Endometrial microvascular endothelial cells (primary cell): ENCODE data around the gene CSNK1A1. TPM values are rescaled to one million over a fixed set of nuclear protein-coding genes. Genes with fewer than 3 reads are reported as not detected.

Source experiments
- in situ Hi-C: cut with HindIII; loops from 2 replicates; pipeline ENCODE4 v1.10.0; 2017; ENCODE audit warnings: low sequenced_read_pairs, low pct_unique_long_range_greater_than_20kb; ENCODE audit errors: inconsistent ontology term
- total RNA-seq: library from RNA; depleted of rRNA; stranded (reverse); fragments of >200 nt; gene quantifications from one replicate; pipeline ENCODE4 v1.2.3, GENCODE V29; 2015; ENCODE audit errors: inconsistent ontology term

CSNK1A1 gene
- total RNA-seq, 1 donor from 2014 or later = 284 TPM

DNA sequence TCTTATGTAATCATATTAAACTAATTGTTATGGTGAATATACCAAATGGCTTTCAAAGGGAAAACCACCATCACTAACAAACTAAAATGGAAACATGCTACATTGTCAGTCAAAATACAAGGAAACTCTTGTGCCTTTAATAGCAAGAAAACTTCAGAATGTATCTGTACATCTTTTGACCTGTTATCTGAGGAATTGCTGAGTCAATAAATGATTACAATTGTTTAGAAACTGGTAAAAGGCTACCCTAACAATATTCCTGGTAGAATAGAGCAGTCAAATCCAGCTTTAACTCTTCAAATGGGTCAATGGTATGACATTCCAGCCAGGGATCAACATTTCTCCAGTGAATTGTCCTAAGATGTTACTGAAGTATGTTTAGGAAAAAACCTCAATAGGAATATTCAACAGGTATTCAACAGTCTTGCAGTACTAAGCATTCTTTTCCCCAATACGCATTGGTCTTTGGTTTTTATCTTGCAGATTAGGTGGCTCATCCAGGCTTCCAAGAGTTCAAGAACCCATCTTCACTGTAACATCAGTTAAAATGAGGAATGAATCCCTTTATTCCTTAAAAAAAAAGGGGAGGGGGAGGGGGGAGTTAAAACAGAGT lies 52.4 kb downstream of the CSNK1A1 start:
- in situ Hi-C loops = no loop called here

DNA sequence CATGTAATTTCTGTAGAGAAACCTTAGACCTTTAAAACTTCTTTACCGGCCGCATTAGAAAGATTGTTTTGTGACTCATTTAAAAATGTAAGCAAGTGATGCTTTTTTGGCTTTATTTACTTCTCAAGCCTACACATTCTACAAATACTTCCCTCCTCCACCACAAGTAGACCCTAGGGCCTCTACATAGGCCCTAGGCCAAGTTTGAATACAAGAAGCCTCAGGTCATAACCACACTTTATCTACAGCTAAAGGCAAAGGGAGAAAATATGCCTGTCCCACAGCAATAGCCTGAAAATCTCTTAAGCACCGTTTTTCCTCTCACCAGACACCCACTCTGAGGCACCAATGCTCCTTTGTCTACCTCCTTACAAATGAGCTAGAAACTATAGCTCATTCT lies 53.9 kb downstream of the CSNK1A1 start:
- in situ Hi-C loops = no loop called here

DNA sequence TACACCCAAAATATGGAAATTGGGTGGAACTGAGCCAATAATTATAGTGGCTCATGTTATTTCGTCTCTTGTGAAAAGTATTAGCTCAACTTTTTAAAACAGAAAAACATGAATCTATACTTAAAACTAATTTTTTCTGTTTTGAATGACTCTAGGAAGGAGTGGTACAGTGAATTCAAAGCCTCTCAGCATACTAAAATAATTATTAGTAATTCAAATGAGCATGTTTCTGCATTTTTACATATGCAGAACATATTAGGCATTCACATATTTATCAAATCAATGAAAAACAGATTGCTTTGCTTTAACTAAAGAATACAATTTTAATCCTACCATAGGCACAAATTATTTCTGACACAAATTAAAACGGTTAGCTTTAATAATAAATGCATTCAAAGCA lies 54.3 kb downstream of the CSNK1A1 start:
- in situ Hi-C loops = no loop called here

DNA sequence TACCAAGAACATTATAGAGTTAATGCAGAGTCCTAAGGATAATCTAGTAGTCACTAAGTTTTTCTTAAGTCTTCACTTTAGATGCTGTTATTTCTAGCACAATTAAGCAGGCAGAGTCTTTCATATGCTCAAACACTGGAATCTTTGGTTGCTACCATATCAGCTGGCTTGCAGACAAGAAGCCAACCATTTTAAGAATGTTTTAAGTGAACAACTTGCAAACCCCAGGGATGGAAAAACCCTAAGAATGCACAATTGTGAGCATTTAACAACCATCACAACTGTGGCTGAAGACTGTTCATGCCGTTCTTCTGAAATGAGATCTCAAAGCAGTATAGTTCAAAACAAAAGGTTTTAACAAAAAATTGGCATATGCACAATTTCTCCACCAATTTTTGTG lies 55.1 kb downstream of the CSNK1A1 start:
- in situ Hi-C loops = no loop called here

DNA sequence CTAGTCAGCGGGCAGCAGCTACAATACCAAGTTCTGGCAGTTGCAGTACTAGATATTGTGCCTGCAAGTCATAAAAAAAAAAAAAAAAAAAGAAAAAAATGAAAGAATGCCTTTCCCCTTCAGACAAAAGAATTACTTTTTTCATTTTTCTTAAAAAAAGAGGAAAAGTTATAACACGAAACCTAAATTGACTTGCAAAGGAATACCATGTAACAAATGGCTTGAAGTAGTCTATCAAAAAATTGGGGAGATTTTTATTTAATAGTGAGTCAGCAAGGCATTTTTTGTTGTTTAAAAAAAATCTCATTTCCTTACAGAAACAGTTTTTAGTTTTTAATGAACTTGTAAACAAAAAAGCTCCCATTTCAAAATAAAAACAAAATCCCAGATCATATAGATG lies 55.6 kb downstream of the CSNK1A1 start:
- in situ Hi-C loops = no loop called here

DNA sequence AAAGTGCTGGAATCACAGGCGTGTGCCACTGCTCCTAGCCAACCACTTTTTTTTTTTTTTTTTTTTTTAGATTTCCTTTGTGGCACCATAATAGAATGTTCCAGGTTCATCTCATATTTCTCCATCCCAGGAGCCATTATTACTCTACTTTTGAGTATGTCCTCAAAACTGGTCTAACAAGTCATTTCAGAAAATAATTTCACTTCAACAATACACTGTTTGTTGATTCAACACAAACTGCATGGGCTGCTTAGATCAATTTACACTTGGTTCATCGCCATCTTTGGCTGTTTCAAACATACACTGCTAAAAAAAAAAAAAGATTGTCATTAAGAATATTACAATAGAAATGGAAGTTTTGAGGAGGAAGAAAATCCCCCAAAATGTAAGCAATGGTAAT lies 57.9 kb downstream of the CSNK1A1 start:
- in situ Hi-C loops = no loop called here

DNA sequence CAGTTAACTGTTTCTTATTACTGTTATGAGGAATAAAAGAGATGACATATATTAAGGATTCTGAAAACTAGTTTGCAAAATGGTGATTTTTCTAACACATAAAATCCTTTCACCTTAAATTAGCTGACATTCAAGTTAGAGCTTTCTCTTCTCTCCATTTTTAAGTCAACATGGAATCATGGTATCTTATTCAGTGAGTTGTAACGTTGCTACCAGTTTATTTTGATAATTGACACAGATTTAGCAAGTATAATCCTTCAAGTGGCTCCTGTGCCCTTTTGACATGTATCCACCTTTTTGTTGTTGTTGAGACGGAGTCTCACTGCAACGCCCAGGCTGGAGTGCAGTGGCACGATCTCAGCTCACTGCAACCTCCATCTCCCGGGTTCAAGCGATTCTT lies 58.5 kb downstream of the CSNK1A1 start:
- in situ Hi-C loops = no loop called here

DNA sequence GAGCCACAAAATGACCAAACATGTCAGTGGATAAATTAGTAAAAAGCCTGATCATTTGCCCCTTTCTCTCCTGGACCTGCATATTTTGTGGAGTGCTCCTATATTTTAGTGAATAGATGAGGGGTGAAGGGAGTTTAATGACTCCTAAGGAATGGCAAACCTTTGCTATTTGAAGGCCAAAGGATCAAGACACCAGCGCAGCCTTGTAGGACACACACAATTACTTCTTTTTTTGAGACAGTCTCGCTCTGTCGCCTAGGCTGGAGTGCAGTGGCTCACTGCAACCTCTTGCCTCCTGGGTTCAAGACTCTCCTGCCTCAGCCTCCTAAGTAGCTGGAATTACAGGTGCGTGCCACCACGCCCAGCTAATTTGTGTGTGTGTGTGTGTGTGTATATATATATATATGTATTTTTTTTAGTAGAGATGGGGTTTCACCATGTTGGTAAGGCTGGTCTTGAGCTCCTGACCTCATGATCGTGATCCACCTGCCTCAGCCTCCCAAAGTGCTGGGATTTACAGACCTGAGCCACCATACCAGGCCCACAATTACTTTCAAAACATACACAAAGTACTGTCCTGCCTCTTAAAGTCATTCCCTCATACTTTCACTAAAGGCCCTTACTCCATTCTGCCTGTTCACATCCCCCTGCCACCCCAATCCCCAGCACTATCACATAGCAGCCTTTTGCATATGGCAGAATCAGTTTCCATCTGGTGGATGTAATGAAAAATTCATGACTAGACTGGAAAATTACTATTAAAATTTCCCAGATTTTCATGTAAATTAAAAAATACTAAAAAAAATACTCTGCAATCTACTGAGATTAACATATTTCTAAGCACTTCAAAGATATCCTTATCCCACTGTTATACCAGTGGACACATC lies 60.4 kb downstream of the CSNK1A1 start:
- in situ Hi-C loops = no loop called here

DNA sequence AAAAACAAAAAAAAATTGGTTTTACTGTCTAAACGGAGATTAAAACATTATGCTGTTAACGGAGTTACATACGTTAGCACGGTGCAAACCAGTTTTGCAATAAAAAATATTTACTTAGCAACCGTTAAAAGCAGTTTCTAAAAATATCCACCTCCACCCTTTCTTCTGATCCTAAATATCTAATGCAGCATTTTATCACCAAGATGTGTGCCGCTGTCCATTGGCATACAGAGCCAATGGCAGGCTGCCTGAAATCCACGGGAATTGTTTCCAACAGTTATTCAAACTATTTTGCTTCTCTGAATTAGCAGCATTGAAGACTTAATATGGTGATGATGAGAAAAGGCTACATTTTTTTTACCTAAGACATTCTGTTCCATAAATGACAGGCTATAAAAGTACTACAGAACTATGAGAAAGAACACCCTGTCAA lies 61.6 kb downstream of the CSNK1A1 start:
- in situ Hi-C loops = no loop called here

DNA sequence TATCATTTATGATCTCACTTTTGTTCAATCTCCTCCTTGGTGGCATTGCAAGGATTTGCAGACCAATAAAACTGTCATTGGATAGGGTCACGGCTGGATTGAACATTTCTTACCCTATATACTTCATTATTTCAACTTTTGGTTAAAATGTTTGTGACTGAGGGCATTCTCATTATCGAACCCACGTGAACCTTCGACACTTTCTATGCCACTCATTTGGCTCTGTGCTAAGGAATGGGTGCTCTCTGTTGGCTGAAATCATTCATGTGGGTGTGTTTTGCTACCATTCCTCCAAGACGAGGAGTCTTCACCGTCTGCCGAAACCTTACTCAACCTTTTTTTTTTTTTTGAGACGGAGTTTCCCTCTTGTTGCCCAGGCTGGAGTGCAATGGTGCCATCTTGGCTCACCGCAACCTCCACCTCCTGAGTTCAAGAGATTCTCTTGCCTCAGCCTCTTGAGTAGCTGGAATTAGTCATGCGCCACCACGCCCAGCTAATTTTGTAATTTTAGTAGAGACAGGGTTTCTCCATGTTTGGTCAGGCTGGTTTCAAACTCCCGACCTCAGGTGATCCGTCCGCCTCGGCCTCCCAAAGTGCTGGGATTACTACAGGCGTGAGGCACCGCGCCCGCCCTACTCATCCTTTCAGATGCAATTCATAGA lies 62.5 kb downstream of the CSNK1A1 start:
- in situ Hi-C loops = no loop called here

DNA sequence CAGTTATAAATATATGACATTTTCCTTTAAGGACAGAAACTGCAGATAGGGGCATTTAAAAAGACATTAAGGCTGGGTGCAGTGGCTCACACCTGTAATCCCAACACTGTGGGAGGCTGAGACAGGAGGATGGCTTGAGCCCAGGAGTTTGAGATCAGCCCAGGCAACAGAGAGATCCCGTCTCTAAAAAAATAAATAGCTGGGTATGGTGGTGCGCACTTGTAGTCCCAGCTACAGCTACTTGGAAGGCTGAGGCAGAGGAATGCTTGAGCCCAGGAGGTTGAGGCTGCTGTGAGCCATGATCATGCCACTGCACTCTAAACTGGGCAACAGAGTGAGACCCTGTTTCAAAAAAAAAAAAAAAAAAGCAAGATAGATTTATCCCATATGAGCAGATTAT lies 63.6 kb downstream of the CSNK1A1 start:
- in situ Hi-C loops = no loop called here

DNA sequence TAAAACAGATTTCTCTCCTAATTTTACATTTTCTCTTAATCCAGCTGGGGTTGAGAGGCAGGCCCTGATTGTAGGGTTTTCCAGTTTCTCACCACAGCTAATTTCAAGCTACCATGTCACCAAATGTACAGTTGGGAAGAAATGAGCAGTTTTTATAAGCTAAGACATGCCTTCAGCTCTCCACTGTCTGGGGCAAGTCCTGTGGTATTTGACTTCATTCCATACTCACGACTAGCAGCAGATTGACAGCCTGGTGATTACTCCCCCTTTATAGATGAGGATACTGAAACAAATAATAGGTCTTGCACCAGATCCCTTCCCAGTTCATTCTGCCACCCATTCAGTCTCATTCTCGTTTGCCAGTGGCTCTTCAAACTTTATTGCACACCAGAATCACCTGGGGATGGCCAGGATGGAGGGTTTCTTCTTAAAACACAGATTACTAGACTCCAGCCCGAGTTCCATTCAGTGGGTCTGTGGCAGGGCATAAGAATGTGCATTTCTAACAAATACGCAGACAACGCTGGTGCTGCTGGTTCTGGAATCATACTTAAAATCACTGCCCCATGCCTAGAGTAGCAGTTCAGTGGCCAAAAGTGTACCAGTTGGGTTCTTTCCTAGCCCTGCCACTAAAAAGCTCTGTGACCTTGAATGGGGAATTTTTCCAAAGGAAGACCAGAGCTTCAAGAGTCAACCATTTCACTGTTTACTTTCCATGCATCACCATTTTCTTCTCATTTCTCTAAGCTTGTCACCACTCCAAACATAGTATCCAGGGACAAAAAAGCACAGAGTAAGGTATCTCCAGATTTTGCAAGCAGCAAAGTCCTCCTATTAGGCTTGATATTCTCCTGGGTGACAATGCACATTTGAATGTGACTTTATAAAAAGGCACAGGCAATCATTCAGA lies 64.3 kb downstream of the CSNK1A1 start:
- in situ Hi-C loops = no loop called here

DNA sequence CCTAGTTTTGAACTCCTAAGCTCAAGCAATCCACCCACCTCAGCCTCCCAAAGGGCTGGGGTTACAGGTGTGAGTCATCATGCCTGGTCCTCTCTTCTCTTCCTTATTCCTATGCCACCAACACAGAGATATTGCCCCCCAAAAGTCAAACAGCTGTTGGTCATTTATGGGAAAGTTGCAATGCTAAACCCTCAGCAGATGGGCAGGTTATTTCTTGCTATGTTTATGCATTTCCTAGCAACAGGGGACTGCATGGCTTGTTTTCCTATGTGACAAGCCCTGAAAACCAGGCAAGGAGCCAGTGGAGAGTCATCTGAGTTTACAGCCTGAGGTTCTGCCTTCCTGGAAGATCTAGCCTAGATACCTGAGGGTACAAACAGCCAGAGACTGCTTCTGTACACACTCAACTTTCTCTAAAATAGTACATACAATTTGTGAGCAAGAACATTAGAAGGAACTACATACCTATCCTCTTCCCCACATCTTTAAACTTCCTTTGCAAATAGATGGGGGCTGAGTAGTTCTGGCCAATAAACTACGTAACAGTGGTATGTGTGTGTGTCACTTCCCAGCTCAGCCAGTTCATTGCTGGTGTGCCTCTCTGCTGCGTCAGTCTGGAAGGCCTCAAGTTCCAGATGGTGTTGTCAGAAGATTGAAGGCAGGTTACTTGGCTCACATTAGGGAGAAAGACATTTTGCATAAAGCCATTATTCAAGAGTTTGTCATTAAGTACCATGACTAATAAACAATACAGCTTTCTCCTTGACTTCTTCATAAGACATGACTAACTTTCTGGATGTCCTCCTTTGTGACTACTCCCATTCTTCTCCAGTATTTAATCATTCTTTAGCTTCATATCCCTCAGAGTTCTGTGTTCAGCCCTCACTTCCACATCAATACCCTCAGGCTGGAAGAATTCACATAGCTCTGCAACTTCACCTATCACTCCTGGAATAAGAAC lies 65.3 kb downstream of the CSNK1A1 start:
- in situ Hi-C loops = no loop called here

DNA sequence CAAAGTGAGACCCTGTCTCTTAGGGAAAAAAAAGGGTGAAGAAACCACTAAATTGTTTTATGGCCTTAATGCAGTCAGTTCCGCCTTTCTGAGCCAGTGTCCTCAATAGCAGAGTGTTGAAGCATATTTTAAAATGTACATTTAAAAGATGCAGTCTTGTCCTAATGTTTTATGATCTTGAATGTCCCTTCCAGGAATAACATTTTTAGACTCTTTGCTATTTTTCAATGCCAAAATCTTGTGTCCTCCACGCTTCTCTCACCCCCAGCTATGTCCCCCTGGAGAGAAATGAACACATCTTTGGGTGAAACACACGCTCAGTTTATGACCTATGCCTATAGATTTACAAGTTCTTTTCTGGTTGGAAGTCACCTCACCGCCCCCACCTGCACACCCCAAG lies 69.8 kb downstream of the CSNK1A1 start:
- in situ Hi-C loops = no loop called here

DNA sequence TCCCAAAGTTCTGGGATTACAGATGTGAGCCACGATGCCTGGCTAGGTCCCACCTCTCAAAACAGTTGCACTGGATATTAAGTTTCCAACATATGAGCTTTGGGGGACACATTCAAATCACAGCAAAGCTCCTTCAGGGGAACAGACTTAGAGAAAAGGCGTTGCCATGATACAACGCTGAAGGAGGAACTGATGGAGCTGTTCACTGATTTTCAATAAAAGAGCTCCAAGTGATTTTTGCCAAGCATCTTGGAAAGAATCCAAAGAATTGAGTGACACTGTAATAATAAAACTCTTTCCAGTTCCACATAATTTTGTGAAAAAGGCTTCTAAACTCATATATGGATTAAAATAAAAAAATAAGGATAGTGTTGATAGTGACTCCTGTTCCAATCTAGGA lies 72.5 kb downstream of the CSNK1A1 start:
- in situ Hi-C loops = no loop called here

DNA sequence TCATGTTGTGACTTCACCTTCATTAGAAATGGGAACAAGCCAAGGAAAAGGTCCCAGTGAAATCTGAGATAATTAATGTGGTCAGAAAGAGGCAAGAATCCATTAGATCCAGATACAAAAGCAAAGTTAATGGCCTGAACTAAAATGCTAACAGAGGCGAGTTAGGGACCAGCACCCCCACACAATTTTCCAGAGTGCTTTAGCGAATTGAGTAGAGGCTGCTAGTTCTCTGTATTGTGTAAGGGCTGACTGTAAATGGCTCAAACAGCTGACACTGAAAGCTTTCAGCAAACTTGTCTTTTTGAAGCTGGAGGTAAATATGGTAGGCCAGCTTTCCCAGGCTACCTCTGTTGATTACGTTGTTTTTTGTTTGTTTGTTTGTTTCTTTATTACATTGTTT lies 75.5 kb downstream of the CSNK1A1 start:
- in situ Hi-C loops = no loop called here

DNA sequence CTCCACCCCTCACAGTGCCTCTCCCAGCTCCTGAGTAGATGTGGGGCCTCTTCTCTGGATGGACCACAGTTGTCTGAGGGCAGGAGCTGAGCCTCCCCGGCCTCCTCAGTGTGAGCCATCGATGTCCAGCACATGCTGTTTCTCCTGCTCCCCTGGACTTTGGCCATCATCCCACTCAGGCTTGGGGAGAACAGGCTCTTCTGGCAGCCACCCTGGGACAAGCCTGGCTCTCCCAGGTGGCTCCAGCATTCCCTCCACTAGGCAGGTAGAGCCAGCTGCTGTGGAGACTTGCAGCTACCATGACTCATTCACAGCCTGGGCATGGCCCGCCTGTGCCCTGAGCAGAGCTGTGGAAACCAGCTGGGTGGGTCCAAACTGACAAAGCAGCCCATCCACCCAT lies 77.0 kb downstream of the CSNK1A1 start:
- in situ Hi-C loops = no loop called here

DNA sequence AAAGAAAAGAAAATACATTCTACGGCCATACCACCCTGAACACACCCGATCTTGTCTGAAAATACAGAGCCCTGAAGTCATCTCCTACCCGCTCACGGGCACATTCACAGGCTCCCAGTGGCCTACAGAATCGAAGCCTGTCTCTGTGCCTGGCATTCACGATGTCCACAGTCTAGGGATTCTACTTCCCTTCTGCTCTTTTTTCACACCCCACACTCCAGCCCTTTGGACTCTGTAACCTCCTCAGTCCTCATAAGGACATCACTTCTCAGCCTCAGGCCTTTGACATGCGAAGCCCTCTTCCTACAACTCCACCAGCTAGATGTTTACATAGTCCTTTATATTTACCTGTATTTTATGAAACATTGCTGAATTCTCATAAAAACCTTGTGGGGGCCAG lies 77.8 kb downstream of the CSNK1A1 start:
- in situ Hi-C loops = no loop called here
